ENCODE results near the gene ZNF93.
A peak's percentile ranks its signal among the peaks of the same experiment; 100 is the strongest.
"Not testable (repeated sequence)": the region's sequence is repeated elsewhere in the genome, so short reads cannot be mapped to it uniquely, and the experiment has no call there.

DNA sequence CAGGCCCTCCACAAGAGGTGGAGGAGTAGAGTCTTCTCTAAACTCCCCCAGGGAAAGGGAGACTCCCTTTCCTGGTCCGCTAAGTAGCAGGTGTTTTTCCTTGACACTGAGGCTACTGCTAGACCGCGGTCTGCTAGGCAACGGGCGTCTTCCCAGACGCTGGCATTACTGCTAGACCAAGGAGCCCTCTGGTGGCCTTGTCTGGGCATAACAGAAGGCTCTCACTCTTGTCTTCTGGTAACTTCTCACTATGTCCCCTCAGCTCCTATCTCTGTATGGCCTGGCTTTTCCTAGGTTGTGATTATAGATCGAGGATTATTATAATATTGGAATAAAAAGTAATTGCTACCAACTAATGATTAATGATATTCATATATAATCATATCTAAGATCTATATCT lies 29.7 kb downstream of the ZNF93 start:
- TF ChIP-seq, protein P1, sequence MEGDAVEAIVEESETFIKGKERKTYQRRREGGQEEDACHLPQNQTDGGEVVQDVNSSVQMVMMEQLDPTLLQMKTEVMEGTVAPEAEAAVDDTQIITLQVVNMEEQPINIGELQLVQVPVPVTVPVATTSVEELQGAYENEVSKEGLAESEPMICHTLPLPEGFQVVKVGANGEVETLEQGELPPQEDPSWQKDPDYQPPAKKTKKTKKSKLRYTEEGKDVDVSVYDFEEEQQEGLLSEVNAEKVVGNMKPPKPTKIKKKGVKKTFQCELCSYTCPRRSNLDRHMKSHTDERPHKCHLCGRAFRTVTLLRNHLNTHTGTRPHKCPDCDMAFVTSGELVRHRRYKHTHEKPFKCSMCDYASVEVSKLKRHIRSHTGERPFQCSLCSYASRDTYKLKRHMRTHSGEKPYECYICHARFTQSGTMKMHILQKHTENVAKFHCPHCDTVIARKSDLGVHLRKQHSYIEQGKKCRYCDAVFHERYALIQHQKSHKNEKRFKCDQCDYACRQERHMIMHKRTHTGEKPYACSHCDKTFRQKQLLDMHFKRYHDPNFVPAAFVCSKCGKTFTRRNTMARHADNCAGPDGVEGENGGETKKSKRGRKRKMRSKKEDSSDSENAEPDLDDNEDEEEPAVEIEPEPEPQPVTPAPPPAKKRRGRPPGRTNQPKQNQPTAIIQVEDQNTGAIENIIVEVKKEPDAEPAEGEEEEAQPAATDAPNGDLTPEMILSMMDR (IDR thresholded peaks at IDR 0.05) = peak; percentile 58 to 69 (median 62)
- TF ChIP-seq POLR2A, EP300 (IDR thresholded peaks at IDR 0.05): not testable (repeated sequence)
